ENCODE measurements around the gene EPB41.

Gene EPB41

GRCh38 chr1:28893403-28894102 is 20.8 kb upstream of the EPB41 start:
- peak; percentile 24 for DNase-seq

DNA sequence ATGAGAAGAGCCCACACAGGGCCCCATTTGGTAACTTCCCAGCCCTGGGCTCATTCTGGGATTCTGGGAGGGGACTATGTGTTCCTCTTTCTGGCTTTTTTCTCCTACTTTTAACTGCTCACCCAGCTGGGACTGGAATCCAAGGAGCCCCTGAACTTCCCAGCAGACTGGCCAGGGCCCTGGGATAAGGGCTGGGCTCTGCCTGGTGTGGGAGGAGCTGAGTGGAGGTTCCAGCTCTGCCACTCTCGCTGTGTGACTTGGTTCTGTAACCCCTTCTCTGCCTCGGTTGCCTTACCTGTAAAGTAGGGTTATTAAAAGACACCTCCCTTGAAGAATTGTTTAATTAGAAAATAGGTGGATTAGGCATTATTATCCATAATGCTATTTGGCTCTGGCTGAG is 19.6 kb upstream of the EPB41 start:
- no peak for DNase-seq

- no peak for DNase-seq
Observed at GRCh38 chr1:28895896-28896608, 18.3 kb upstream of the EPB41 start.

- DNase-seq: no peak
Observed at GRCh38 chr1:28896609-28896986, 17.8 kb upstream of the EPB41 start.

- no peak for DNase-seq
Observed at GRCh38 chr1:28897789-28898188, 16.6 kb upstream of the EPB41 start.

DNA sequence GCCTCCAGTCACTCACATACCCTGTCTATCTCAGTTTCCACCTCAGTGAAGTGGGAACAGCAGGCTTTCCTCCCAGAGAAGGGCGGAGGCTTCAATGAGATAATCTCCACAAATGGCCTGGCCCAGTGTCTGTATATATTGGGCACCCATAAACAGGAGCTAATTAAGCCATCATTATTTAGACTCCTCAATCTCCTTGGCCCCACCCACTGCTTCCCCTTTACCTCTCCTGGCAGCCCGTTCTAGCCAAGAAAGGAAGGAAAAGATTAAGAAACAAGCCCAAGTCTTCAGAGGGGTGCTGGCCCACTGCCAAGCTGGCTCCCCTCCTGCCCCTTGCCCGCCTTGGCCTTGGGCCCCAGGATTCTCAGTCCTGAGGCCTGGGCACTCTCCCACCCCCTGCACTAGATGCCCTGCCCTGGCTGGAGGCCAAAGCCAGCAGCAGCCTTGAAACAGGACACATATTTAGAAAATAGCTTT is 15.9 kb upstream of the EPB41 start:
- no peak for DNase-seq

DNA sequence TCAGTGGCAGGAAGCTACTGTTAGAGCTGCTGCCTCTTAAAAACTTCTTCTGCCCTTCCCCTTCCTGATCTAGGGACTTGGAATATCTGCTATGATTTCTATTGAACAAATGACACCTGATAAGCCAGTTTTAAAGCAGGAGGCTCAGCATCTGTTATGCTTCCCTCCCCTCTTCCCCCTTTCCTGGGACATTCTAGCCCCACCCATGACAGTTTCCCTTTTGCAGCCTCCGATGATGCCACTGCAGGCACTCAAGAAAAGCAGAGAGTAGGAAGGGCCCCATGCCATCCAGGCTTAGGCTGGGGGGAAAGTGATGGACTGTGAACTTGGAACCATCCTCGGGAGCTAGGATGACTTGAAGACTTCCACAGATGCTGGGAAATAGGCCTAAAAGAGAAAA is 15.1 kb upstream of the EPB41 start:
- DNase-seq: no peak

- DNase-seq: no peak
Observed at GRCh38 chr1:28900562-28900961, 13.8 kb upstream of the EPB41 start.

DNA sequence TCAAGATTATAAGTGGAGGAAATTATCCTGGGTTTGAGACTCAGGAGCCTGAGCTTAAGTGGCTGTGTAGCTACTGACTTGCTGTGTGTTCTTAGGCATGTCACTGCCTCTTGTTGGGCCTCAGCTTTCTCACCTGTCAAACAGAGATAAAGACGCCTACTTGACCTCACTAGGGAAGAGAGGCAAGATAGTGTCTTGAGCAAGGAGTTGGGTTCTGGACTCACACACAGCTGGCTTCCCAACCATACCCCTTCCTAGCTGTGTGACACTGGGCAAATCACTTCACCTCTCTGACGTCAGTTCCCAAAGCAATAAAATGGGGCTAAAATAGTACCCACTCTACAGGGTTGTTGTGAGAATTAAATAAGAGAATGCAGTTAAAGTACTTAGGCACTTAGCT is 11.6 kb upstream of the EPB41 start:
- DNase-seq: no peak

DNA sequence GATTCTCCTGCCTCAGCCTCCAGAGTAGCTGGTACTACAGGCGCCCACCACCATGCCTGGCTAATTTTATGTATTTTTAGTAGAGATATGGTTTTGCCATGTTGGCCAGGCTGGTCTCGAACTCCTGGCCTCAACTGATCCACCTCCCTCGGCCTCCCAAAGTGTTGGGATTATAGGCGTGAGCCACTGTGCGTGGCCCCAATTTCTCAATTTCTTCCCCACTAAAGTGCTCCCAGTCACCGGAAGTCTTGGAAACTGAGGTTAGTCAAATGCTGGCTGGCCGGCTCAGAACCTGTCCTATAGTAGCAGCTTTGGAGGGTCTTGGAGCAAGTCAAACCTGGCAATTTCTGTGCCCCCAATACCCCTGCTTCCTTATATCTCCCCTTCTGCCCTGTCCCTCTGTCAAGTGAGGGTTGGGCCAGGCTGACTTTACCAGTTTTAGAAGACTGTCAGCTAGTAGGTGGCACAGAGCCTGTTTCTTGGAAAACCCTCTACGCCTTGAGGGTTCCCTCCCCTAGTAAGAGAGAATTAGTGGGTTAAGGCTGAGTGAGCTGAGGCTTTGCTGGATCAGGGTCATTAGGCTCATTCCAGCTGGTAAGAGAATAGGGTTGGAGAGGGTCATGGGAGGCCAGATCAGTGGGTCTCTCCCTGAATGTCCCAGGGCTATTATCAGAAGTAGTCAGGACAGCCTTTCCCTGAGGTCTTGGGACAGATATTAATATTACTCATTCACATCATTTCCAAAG is 8.3 kb upstream of the EPB41 start:
- DNase-seq: no peak

DNA sequence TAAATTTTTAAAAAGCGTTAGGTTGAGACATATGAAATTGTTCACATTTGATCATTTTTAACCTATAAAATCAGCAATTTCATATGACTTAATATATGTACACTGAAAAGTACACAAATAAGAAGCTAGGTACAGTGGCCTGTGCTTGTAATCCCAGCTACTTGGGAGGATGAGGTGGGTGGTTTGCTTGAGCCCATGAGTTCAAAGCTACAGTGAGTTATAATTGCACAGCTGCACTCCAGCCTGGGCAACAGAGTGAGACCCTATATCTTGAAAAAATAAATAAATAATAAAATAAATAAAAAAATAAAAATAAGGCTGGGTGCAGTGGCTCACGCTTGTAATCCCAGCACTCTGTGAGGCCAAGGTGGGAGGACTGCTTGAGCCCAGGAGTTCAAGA is 5.2 kb upstream of the EPB41 start:
- DNase-seq: no peak

DNA sequence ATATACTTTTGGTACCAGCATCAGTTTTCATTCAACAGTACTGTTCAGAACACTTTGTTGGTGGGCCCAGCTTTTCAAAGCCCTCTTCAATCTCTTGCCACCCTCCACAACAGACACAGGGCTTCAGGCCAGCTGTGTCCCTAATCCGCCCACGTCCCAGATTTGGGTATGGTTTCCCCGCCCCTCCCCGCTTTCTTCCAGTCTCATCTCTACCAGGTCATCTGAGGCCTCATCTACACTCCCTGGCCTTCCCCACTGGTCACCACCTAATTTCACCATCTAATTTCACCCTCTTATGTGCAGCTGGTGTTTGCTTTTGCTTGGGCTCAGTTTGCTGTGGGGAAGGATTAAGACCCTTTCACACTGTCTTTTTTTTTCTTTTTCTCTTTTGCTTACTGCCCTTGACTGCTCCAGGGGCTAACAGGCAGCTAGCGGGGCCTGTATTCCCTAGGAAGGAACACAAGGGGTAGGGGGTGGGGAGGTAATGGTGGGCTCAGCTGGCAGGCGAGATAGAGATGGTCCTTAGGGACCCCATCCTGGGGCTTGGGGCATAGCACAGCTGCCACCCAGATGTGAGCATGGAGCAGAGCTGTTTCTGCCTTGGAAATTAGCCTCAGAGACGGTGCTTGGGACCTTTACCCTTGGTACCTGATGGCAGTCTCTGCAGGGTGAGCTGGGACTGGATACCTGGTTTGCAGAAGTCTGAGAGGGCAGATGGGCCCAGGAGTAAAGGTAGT is 3.8 kb upstream of the EPB41 start:
- no peak for DNase-seq

DNA sequence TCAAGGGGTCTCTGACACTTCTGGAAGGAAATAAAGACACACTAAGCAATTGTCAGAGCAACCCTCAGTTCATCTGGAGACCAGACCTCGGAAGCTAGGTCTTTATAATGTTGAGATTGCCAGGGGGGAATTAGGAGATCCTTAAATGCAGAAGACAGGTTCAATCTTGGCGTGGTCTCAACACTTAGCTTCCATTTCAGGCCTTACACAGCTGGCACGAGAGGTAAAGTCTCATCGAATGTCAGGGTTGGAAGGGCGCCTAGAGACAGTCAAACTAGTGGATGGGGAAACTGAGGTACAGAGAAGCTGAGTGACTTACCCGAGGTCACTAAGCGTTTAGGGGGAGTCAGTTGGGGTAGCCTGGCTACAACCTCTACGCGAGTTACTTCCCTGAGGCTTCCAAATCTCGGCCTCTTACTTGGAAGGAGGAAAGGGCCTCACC is 562 bp upstream of the EPB41 start:
- DNase-seq: no peak

DNA sequence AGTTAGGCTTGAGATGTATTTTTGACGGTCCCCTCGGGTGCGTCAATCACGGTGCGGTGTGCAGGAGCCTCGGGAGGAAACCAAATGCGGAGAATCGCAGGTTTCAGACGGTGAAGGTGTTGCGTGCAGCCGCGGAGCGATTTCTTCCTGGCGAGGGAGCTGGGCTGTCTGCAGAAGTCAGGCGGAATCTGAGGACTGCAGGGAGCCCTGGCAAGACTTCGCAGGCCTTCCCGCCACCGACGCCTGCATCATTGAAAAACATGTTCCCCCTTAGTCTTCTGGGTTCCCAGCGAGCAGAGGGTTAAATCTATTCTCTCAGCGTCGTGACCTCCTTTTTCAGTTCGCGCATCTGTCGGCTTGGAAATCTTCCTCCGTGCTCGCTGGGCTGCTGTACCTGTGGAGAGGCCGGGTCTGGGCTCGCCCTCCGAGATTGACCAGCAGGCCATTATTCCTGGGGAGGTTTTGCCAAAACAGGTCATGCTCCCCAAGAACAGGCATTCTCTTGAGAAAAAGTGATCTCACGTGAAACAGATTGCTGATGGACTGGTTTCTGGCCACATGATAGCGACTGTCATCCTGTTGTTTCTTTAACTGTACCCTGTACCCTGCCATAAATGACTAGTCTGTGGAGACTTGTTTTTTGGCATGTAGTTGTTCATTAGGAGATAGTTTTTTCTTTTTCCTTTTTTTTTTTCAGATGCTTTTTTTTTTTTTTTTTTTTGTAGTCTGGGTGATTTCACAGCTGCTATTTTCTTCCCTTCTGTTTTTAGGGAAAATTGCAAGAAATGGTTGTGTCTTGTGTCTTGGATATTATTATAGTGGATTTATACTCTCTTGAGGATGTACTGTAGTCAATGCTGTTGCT is 894 bp downstream of the EPB41 start:
- DNase-seq: peak; percentile 67

GRCh38 chr1:28917757-28918118 is 3.4 kb downstream of the EPB41 start:
- peak; percentile 44 for DNase-seq

DNA sequence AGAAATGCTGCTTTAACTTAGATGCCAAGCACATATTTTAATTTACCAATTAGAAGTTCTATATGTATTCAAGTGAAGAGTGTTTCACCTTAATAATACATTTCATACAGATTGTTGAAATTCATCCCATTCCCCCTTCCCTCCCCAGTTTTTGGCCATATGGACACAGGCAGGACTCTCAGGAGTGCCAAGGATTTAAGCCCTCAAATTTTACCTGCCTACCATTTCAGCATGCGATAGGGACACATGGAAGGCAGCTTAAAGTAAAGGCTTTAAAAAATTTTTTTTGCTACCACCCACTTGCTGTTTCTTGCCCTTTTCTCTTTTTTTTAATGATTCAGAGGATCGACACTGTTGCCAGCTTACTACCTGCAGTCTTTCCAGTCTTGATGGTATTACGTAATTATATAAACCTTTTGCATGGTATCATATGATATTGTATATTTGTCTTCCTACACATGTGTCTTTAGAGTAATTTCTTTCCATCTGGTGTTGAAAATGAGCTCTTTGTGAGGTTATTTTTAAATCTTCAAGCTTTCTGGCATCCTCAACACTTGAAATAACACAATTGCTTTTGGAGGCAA is 7.0 kb downstream of the EPB41 start:
- DNase-seq: no peak

DNA sequence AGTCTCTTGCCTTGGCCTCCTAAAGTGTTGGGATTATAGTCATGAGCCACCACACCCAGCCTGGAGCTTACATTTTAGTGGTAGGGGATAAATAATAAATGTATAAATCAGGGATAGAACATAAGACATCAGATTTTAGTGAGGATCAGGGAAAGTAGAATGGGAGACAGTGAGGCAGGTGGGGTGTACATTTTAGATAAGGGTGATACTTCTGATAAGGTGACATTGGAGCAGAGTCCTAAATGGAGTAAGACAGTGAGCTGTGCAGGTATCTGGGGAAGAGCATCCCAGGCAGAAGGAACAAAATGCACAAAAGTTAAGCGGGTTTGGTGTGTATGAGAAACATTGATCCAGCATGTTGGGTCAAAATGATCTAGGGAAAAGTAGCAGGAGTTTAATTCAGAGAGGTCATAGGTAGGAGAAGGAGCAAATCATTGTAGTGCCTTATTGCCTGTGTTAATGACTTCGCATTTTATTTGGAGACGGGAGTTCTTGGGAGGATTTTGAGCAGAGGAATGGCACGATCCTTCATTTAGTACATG is 11.1 kb downstream of the EPB41 start:
- DNase-seq: no peak

DNA sequence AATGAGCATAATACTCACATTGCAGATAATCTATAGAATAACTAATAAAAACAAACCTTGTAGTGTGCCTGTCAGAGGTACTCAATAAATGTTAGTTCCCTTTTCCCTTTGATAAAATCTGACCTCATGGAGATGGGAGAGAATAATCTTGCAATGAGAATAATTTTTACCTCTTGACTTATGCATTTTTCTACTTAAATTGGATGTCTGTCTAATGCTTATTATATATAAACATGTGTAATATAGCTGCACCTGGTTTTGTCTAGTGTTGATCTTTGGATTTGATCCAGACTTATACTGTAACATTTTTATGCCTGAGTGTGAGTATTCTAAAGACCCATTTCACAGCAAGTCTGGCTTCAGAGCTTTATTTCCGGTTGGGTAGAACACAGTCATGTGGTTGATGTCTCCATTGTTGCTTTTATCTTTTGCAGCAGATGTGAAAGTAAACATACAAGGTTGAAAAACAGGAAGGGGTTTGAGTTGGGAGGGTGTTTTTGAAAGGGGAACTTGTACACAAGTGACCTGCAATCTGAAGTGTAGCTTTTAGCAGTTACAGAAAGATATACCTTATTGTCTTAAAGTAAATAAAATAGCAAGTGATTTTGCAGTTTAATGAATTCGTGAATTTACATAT is 12.4 kb downstream of the EPB41 start:
- peak; percentile 82 for DNase-seq

GRCh38 chr1:28927266-28927647 is 12.9 kb downstream of the EPB41 start:
- no peak for DNase-seq

DNA sequence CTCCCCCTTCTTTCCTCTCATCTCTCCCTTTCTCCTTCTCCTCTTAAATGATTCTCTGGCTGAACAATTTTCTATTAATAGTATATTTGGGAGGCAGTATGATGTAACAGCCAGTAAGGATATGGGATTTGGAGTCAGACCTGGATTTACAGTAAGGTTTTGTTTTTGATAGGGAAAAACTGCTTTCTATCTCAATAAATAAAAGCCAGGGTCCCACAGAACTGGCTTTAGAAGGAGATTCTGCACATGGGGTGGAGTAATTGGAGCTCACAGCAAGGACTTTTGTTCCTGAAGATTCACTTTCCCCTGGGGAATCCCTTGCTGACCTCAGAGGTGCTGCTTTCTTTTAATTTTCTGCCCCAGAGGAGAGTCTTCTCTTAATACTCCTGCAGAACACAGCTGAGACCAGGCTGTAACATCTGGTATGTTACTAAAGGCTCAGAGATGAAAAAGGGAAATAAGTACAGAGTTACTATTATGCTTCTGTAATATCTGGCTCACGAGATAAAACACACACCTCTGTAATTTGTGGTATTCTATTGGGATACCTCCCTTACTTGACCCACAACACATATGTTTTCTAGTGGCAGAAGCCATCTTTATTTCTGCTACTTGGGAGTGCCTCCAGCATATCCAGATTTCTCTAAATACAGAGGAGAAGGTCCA is 13.4 kb downstream of the EPB41 start:
- no peak for DNase-seq

All from activated CD4-positive, alpha-beta T cell treated with anti-CD3 and anti-CD28 coated beads, Interleukin-10, Interleukin-2, amounts not matched to agents 100 ng/mL and 50 ng/mL, durations not matched to agents 16 hours and 8 hours (primary cell).